ENCODE measurements around the gene MED13. TPM values are rescaled to one million over a fixed set of nuclear protein-coding genes. Genes with fewer than 3 reads are reported as not detected.

The MED13 gene
- polyA plus RNA-seq, 1 of the 3 experiments (the other 2 are of a cell fraction) = 6.3 TPM

- H4K20me1 ChIP-seq (ENCODE audit: insufficient read depth) = peaks cover 58% of the 10 kb centered on the region
- no peaks in the 10 kb centered on the region for H3K9me3 ChIP-seq
- no peak overlapping the region for H3K9ac ChIP-seq
- H3K4me1 ChIP-seq (ENCODE audit: control insufficient read depth in 1 of 2, insufficient read depth in 2 of 2, low read depth in 1 of 2, low read length in 1 of 2) = peaks cover 0 to 2% of the 10 kb centered on the region in 2 experiments; a peak in 2 of 4 replicates
- H3K4me3 ChIP-seq (ENCODE audit: low read depth in 2 of 2, low read length in 1 of 2) = no peak overlapping the region
- peaks cover 63 to 80% of the 10 kb centered on the region in 2 experiments for H3K36me3 ChIP-seq (replicated peaks in 1 of 2; ENCODE audit: control insufficient read depth in 1 of 2, insufficient read depth in 2 of 2, low read length in 1 of 2)
- POLR2A ChIA-PET = no interaction called here
- peaks cover 7% of the 10 kb centered on the region for H3F3A ChIP-seq (replicated peaks; ENCODE audit: insufficient read depth)
- H2AFZ ChIP-seq (ENCODE audit: low read depth) = no peak overlapping the region
- CTCF ChIA-PET = interaction anchor here (1.1 kb wide), 1 partner anchor 24 kb away, joined by 3 read pairs; no protein-coding TSS in a partner anchor
- peaks cover 97% of the 10 kb centered on the region for H3K79me2 ChIP-seq (ENCODE audit: insufficient read depth)
- no peak overlapping the region for H3K27ac ChIP-seq (ENCODE audit: low read depth in 2 of 2, low read length in 1 of 2)
- H3K27me3 ChIP-seq (ENCODE audit: insufficient read depth) = no peaks in the 10 kb centered on the region
- TF ChIP-seq IRF3 (IDR thresholded peaks at IDR 0.05; ENCODE audit: low read depth, low read length) (no peak), RCOR1 (IDR thresholded peaks at IDR 0.05; ENCODE audit: low read length) (no peak), FOXM1 (IDR thresholded peaks at IDR 0.05; ENCODE audit: low read depth) (no peak), POLR2AphosphoS5 (IDR thresholded peaks at IDR 0.05; ENCODE audit: low read depth, low read length) (no peak), RFX5 (IDR thresholded peaks at IDR 0.05; ENCODE audit: low read length) (no peak), NFIC (IDR thresholded peaks at IDR 0.05; ENCODE audit: borderline replicate concordance) (no peak), EZH2phosphoT487 (IDR thresholded peaks at IDR 0.05; ENCODE audit: borderline replicate concordance, low read depth) (no peak), EP300 (IDR thresholded peaks at IDR 0.05; ENCODE audit: borderline replicate concordance in 1 of 2, low read depth in 1 of 2, low read length in 1 of 2) (no peak)
- TF ChIP-seq, protein P1, sequence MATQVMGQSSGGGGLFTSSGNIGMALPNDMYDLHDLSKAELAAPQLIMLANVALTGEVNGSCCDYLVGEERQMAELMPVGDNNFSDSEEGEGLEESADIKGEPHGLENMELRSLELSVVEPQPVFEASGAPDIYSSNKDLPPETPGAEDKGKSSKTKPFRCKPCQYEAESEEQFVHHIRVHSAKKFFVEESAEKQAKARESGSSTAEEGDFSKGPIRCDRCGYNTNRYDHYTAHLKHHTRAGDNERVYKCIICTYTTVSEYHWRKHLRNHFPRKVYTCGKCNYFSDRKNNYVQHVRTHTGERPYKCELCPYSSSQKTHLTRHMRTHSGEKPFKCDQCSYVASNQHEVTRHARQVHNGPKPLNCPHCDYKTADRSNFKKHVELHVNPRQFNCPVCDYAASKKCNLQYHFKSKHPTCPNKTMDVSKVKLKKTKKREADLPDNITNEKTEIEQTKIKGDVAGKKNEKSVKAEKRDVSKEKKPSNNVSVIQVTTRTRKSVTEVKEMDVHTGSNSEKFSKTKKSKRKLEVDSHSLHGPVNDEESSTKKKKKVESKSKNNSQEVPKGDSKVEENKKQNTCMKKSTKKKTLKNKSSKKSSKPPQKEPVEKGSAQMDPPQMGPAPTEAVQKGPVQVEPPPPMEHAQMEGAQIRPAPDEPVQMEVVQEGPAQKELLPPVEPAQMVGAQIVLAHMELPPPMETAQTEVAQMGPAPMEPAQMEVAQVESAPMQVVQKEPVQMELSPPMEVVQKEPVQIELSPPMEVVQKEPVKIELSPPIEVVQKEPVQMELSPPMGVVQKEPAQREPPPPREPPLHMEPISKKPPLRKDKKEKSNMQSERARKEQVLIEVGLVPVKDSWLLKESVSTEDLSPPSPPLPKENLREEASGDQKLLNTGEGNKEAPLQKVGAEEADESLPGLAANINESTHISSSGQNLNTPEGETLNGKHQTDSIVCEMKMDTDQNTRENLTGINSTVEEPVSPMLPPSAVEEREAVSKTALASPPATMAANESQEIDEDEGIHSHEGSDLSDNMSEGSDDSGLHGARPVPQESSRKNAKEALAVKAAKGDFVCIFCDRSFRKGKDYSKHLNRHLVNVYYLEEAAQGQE (IDR thresholded peaks at IDR 0.05; ENCODE audit: low read depth, low read length) = no peak
- DNase-seq = no peak
- H3K4me2 ChIP-seq = no peak overlapping the region
- H3K9me2 ChIP-seq = no peaks in the 10 kb centered on the region
- 93% methylated on average over 5 of the region's 5 CpGs for WGBS (ENCODE audit: low lambda C conversion rate)
Observed at GRCh38 chr17:62049299-62049698, 15.8 kb downstream of the MED13 start.

DNA sequence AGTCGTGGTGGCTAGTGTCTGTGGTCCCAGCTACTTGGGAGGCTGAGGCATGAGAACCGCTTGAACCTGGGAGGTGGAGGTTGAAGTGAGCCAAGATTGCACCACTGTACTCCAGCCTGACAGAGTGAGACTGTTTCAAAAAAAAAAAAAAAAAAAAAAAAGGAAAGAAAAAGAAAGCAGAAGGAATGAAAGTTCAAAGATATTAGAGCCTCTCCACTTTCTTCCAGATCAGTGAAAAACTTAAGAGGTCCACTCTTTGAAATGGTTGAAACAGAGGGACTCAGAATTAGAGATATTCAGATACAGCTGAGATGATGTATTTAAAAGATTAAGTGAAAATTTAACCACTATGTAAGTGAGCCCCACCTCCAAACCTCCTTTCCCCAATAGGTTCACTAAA, 16.8 kb downstream of the MED13 start:
- H3K4me1 ChIP-seq (ENCODE audit: control insufficient read depth in 1 of 2, insufficient read depth in 2 of 2, low read depth in 1 of 2, low read length in 1 of 2) = no peaks in the 10 kb centered on the region; a peak in 2 of 4 replicates
- peaks cover 67 to 83% of the 10 kb centered on the region in 2 experiments for H3K36me3 ChIP-seq (replicated peaks in 1 of 2; ENCODE audit: control insufficient read depth in 1 of 2, insufficient read depth in 2 of 2, low read length in 1 of 2)
- no peak overlapping the region for H3K9ac ChIP-seq
- no peak overlapping the region for H2AFZ ChIP-seq (ENCODE audit: low read depth)
- WGBS (ENCODE audit: low lambda C conversion rate) = 96% methylated on average over 2 of the region's 2 CpGs
- DNase-seq = no peak
- TF ChIP-seq RXRA (IDR thresholded peaks at IDR 0.05; ENCODE audit: borderline replicate concordance, low read depth) = no peak
- no peak overlapping the region for H3K27ac ChIP-seq (ENCODE audit: low read depth in 2 of 2, low read length in 1 of 2)
- H4K20me1 ChIP-seq (ENCODE audit: insufficient read depth) = peaks cover 57% of the 10 kb centered on the region
- H3F3A ChIP-seq (replicated peaks; ENCODE audit: insufficient read depth) = peaks cover 4% of the 10 kb centered on the region
- no peak overlapping the region for H3K4me3 ChIP-seq (ENCODE audit: low read depth in 2 of 2, low read length in 1 of 2)
- ChIA-PET CTCF (no interaction called here), POLR2A (no interaction called here)
- H3K9me2 ChIP-seq = no peaks in the 10 kb centered on the region
- H3K27me3 ChIP-seq (ENCODE audit: insufficient read depth) = no peaks in the 10 kb centered on the region
- H3K79me2 ChIP-seq (ENCODE audit: insufficient read depth) = peaks cover 97% of the 10 kb centered on the region
- no peaks in the 10 kb centered on the region for H3K9me3 ChIP-seq
- H3K4me2 ChIP-seq = no peak overlapping the region

Data from SK-N-SH (cell line).